Stimulated activated CD4-positive, alpha-beta T cell treated with anti-CD3 and anti-CD28 coated beads, Interleukin-2, amount 100 ng/mL, for 4 hours (primary cell): Measurements from ENCODE around the gene A4GALT.

Experiments
- DNase-seq: peaks from one replicate; pipeline ENCODE4 v3.0.0-alpha.2; 2020; ENCODE audit warnings: low read depth

A4GALT gene

GRCh38 chr22:42702675-42703074, 18.0 kb downstream of the A4GALT start:
- no peak for DNase-seq

GRCh38 chr22:42701694-42702093, 19.0 kb downstream of the A4GALT start:
- DNase-seq: no peak

GRCh38 chr22:42700901-42701300, 19.8 kb downstream of the A4GALT start:
- DNase-seq: no peak

- no peak for DNase-seq
These were observed 20.3 kb downstream of the A4GALT start for GRCh38 chr22:42700355-42700754.

- no peak for DNase-seq
These were observed 20.7 kb downstream of the A4GALT start for GRCh38 chr22:42699976-42700352.

GRCh38 chr22:42699281-42699975, 21.2 kb downstream of the A4GALT start:
- DNase-seq: no peak

GRCh38 chr22:42697542-42698013, 23.1 kb downstream of the A4GALT start:
- DNase-seq: no peak

- no peak for DNase-seq
These were observed 24.2 kb downstream of the A4GALT start for GRCh38 chr22:42696331-42696967.

GRCh38 chr22:42695294-42695693, 25.4 kb downstream of the A4GALT start:
- DNase-seq: no peak

- DNase-seq: no peak
These were observed 26.6 kb downstream of the A4GALT start for GRCh38 chr22:42693763-42694683.

GRCh38 chr22:42693055-42693762, 27.5 kb downstream of the A4GALT start:
- no peak for DNase-seq

GRCh38 chr22:42692239-42693054, 28.2 kb downstream of the A4GALT start:
- no peak for DNase-seq

- no peak for DNase-seq
These were observed 29.2 kb downstream of the A4GALT start for GRCh38 chr22:42691440-42691839.

- no peak for DNase-seq
These were observed 32.1 kb downstream of the A4GALT start for GRCh38 chr22:42688241-42689211.

GRCh38 chr22:42686756-42687491, 33.7 kb downstream of the A4GALT start:
- DNase-seq: no peak

- DNase-seq: no peak
These were observed 34.6 kb downstream of the A4GALT start for GRCh38 chr22:42685941-42686653.

GRCh38 chr22:42684462-42685195, 36.0 kb downstream of the A4GALT start:
- DNase-seq: no peak
